CD8-positive, alpha-beta memory T cell (primary cell): ENCODE measurements around the gene DUSP12. TPM values are rescaled to one million over a fixed set of nuclear protein-coding genes. Genes with fewer than 3 reads are reported as not detected.

ENCODE experiments used
- CTCF ChIA-PET: fragments of 350-600 bp; sonication (Branson Sonifier 250); formaldehyde crosslinking; loops from one replicate; lab custom pipeline; 2021; ENCODE audit warnings: antibody characterized with exemption; lab: Charles Lee
- POLR2A ChIA-PET: fragments of 350-600 bp; sonication (Branson Sonifier 250); formaldehyde crosslinking; loops from one replicate; lab custom pipeline; 2021; ENCODE audit warnings: antibody characterized with exemption; lab: Charles Lee
- DNase-seq, 5 donors: peaks; one replicate each; pipeline versions ENCODE4 v3.0.0 to v3.0.0-alpha.2; 2020 to 2022; ENCODE audit warnings: mixed read lengths in 1 of 5
- H3K27ac ChIP-seq: one replicate; pipeline ENCODE4 v1.7.0; 2013; ENCODE audit warnings: low read depth, mild to moderate bottlenecking, low read length, moderate library complexity
- H3K27me3 ChIP-seq: 2 replicates; pipeline ENCODE4 v1.7.0; 2013; ENCODE audit warnings: low read length, mild to moderate bottlenecking; ENCODE audit not compliant: insufficient read depth, poor library complexity, severe bottlenecking
- H3K36me3 ChIP-seq: 2 replicates; pipeline ENCODE4 v1.7.0; 2013; ENCODE audit warnings: mild to moderate bottlenecking, low read length, moderate library complexity; ENCODE audit not compliant: insufficient read depth
- H3K4me1 ChIP-seq: 2 replicates; pipeline ENCODE4 v1.7.0; 2013; ENCODE audit warnings: mild to moderate bottlenecking, low read length, moderate library complexity; ENCODE audit not compliant: insufficient read depth
- H3K4me3 ChIP-seq: 2 replicates; pipeline ENCODE4 v1.7.0; 2013; ENCODE audit warnings: mild to moderate bottlenecking, low read length
- H3K9me3 ChIP-seq: 2 replicates; pipeline ENCODE4 v1.7.0; 2013; ENCODE audit warnings: mild to moderate bottlenecking, low read length
- H3K27ac Mint-ChIP-seq, 8 donors: one replicate each; pipeline ENCODE4 v1.8.0; 2020 to 2021; ENCODE audit warnings: mixed read lengths in 8 of 8, mild to moderate bottlenecking in 6 of 8, inconsistent platforms in 3 of 8, moderate library complexity in 3 of 8
- H3K27me3 Mint-ChIP-seq, 2 donors: one replicate each; pipeline ENCODE4 v1.8.0; 2020 to 2021; ENCODE audit warnings: mixed read lengths in 2 of 2, mild to moderate bottlenecking in 1 of 2, moderate library complexity in 1 of 2
- H3K36me3 Mint-ChIP-seq, 3 donors: one replicate each; pipeline ENCODE4 v1.8.0; 2020 to 2021; ENCODE audit warnings: mixed read lengths in 3 of 3, inconsistent platforms in 1 of 3, mild to moderate bottlenecking in 1 of 3
- H3K4me1 Mint-ChIP-seq, 3 donors: one replicate each; pipeline ENCODE4 v1.8.0; 2020 to 2021; ENCODE audit warnings: mixed read lengths in 3 of 3, inconsistent platforms in 1 of 3, mild to moderate bottlenecking in 1 of 3
- H3K4me3 Mint-ChIP-seq, 7 donors: one replicate each; pipeline ENCODE4 v1.8.0; 2020 to 2021; ENCODE audit warnings: mixed read lengths in 7 of 7, mild to moderate bottlenecking in 6 of 7, moderate library complexity in 4 of 7, inconsistent platforms in 2 of 7
- H3K9me3 Mint-ChIP-seq, 5 donors: one replicate each; pipeline ENCODE4 v1.8.0; 2020 to 2022; ENCODE audit warnings: mixed read lengths in 5 of 5, mild to moderate bottlenecking in 3 of 5, moderate library complexity in 2 of 5, inconsistent platforms in 1 of 5
- polyA plus RNA-seq: library from polyadenylated mRNA; unstranded; fragments of 300-500 nt; fragmentation: Illumina TruSeq; gene quantifications from one replicate; pipeline ENCODE4 v1.2.3, GENCODE V29; 2021
- total RNA-seq, 2 experiments: library from RNA; stranded (reverse); gene quantifications; one replicate each; pipeline ENCODE4 v1.2.3, GENCODE V29; 2021

DUSP12 gene
- total and polyA plus RNA-seq, 3 experiments from 2014 or later, result 39.7 to 59.5 (median 40.4) TPM

- H3K9me3 ChIP-seq, result no peaks in the 10 kb centered on the region
- H3K4me3 ChIP-seq, result no peak overlapping the region
- Mint-ChIP-seq H3K9me3 (no peaks in the 10 kb centered on the region), H3K27ac (peak overlapping the region in 1 of 8 donors; percentile 43), H3K4me3 (no peak overlapping the region), H3K4me1 (peaks cover 5 to 9% (median 6%) of the 10 kb centered on the region in 3 donors), H3K36me3 (peaks cover 0 to 80% (median 28%) of the 10 kb centered on the region in 3 donors), H3K27me3 (no peaks in the 10 kb centered on the region)
- H3K27ac ChIP-seq, result no peak overlapping the region
- H3K4me1 ChIP-seq, result no peaks in the 10 kb centered on the region
- no peak for DNase-seq
- no peaks in the 10 kb centered on the region for H3K27me3 ChIP-seq
- ChIA-PET CTCF (no interaction called here), POLR2A (no interaction called here)
- H3K36me3 ChIP-seq, result peaks cover 35% of the 10 kb centered on the region
These were observed 37.8 kb downstream of the DUSP12 start for GRCh38 chr1:161787355-161787754.

GRCh38 chr1:161790587-161791317 lies 41.2 kb downstream of the DUSP12 start:
- Mint-ChIP-seq H3K9me3 (no peaks in the 10 kb centered on the region), H3K4me1 (peaks cover 3 to 12% (median 10%) of the 10 kb centered on the region in 3 donors), H3K4me3 (no peak overlapping the region), H3K27ac (peak overlapping the region in 2 of 8 donors; percentile 4 to 54), H3K27me3 (no peaks in the 10 kb centered on the region), H3K36me3 (peaks cover 9 to 83% (median 29%) of the 10 kb centered on the region in 3 donors)
- Histone ChIP-seq H3K9me3 (no peaks in the 10 kb centered on the region), H3K27me3 (no peaks in the 10 kb centered on the region), H3K4me1 (no peaks in the 10 kb centered on the region), H3K36me3 (peaks cover 34% of the 10 kb centered on the region), H3K4me3 (no peak overlapping the region), H3K27ac (no peak overlapping the region)
- ChIA-PET POLR2A (no interaction called here), CTCF (no interaction called here)
- no peak for DNase-seq

DNA sequence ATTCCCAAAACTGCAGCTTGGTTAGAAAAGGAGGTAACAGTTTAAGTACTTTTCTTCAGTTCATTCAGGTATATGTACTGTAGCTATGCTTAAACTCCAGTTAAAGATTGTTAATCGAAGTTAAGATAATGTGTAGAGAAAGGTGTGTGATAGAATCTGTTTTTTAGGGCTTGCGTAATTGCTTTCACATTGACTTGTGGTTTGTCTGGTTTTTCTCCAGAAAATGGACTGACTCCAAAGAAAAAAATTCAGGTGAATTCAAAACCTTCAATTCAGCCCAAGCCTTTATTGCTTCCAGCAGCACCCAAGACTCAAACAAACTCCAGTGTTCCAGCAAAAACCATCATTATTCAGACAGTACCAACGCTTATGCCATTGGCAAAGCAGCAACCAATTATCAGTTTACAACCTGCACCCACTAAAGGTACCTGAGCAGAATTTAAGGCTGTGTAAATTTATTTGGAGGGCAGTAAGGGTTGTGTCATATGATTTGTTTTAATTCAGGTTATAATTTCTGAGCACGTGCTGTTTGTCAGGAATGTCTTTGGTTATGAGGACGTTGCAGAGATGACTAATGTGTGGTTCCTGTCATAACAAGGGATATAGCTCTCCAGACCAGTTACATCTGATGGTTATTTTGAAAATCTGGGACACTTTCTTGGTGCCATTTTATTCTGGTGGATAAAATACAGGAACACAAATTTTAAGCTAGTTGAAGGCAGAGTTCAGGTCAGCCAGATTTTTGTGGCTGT lies 42.5 kb downstream of the DUSP12 start:
- no peak for DNase-seq
- H3K27ac ChIP-seq, result no peak overlapping the region
- no peaks in the 10 kb centered on the region for H3K9me3 ChIP-seq
- H3K36me3 Mint-ChIP-seq, result peaks cover 9 to 82% (median 25%) of the 10 kb centered on the region in 3 donors
- POLR2A ChIA-PET, result no interaction called here
- CTCF ChIA-PET, result interaction anchor here (0.8 to 2.2 kb wide), 3 partner anchors 8 to 245 kb away, joined by 3 to 25 read pairs (median 4); no protein-coding TSS in a partner anchor
- no peaks in the 10 kb centered on the region for H3K27me3 Mint-ChIP-seq
- H3K36me3 ChIP-seq, result peaks cover 44% of the 10 kb centered on the region
- H3K4me1 Mint-ChIP-seq, result peaks cover 3 to 12% (median 10%) of the 10 kb centered on the region in 3 donors
- H3K27me3 ChIP-seq, result no peaks in the 10 kb centered on the region
- no peaks in the 10 kb centered on the region for H3K4me1 ChIP-seq
- H3K9me3 Mint-ChIP-seq, result no peaks in the 10 kb centered on the region
- H3K4me3 Mint-ChIP-seq, result no peak overlapping the region
- H3K4me3 ChIP-seq, result no peak overlapping the region
- no peak overlapping the region for H3K27ac Mint-ChIP-seq

- no peak overlapping the region for H3K27ac ChIP-seq
- peaks cover 9 to 85% (median 27%) of the 10 kb centered on the region in 3 donors for H3K36me3 Mint-ChIP-seq
- peak overlapping the region in 1 of 8 donors; percentile 39 for H3K27ac Mint-ChIP-seq
These were observed 43.2 kb downstream of the DUSP12 start for GRCh38 chr1:161792740-161793139.

GRCh38 chr1:161799792-161800191 lies 50.2 kb downstream of the DUSP12 start:
- ChIA-PET POLR2A (no interaction called here), CTCF (no interaction called here)
- Mint-ChIP-seq H3K4me1 (peaks cover 2 to 12% (median 3%) of the 10 kb centered on the region in 3 donors), H3K4me3 (no peak overlapping the region), H3K27me3 (no peaks in the 10 kb centered on the region), H3K36me3 (peaks cover 4 to 88% (median 33%) of the 10 kb centered on the region in 3 donors), H3K9me3 (no peaks in the 10 kb centered on the region), H3K27ac (no peak overlapping the region)
- DNase-seq, result no peak
- H3K27ac ChIP-seq, result no peak overlapping the region
- peaks cover 29% of the 10 kb centered on the region for H3K36me3 ChIP-seq
- no peaks in the 10 kb centered on the region for H3K9me3 ChIP-seq
- no peaks in the 10 kb centered on the region for H3K27me3 ChIP-seq
- no peak overlapping the region for H3K4me3 ChIP-seq
- no peaks in the 10 kb centered on the region for H3K4me1 ChIP-seq

More at GRCh38 chr1:161792740-161793139, 43.2 kb downstream of the DUSP12 start:
- CTCF ChIA-PET, result interaction anchor here (0.8 to 2.2 kb wide), 3 partner anchors 9 to 245 kb away, joined by 3 to 25 read pairs (median 4); no protein-coding TSS in a partner anchor
- Histone ChIP-seq H3K4me1 (no peaks in the 10 kb centered on the region), H3K4me3 (no peak overlapping the region), H3K9me3 (no peaks in the 10 kb centered on the region), H3K36me3 (peaks cover 46% of the 10 kb centered on the region), H3K27me3 (no peaks in the 10 kb centered on the region)
- DNase-seq, result peak in 2 of 5 donors; percentile 19 to 44
- Mint-ChIP-seq H3K4me3 (no peak overlapping the region), H3K9me3 (no peaks in the 10 kb centered on the region), H3K4me1 (peaks cover 3 to 12% (median 10%) of the 10 kb centered on the region in 3 donors), H3K27me3 (no peaks in the 10 kb centered on the region)
- POLR2A ChIA-PET, result no interaction called here

DNA sequence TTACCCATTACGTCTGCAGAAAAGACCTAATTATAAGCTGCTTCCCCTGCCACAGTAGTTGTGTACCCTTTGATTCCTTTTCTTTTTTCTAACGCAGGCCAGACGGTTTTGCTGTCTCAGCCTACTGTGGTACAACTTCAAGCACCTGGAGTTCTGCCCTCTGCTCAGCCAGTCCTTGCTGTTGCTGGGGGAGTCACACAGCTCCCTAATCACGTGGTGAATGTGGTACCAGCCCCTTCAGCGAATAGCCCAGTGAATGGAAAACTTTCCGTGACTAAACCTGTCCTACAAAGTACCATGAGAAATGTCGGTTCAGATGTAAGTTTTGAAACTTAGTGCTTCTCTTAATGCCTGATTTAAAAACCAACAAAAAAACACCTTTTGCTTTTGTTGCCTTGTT lies 52.4 kb downstream of the DUSP12 start:
- ChIA-PET CTCF (no interaction called here), POLR2A (no interaction called here)
- Mint-ChIP-seq H3K27me3 (no peaks in the 10 kb centered on the region), H3K27ac (peak overlapping the region in 3 of 8 donors; percentile 2 to 51 (median 15)), H3K36me3 (peaks cover 11 to 83% (median 35%) of the 10 kb centered on the region in 3 donors), H3K4me1 (peaks cover 2 to 19% (median 6%) of the 10 kb centered on the region in 3 donors), H3K9me3 (no peaks in the 10 kb centered on the region), H3K4me3 (no peak overlapping the region)
- no peak for DNase-seq
- Histone ChIP-seq H3K4me1 (no peaks in the 10 kb centered on the region), H3K36me3 (peaks cover 15% of the 10 kb centered on the region), H3K4me3 (no peak overlapping the region), H3K9me3 (no peaks in the 10 kb centered on the region), H3K27me3 (no peaks in the 10 kb centered on the region), H3K27ac (no peak overlapping the region)

- Mint-ChIP-seq H3K4me1 (peaks cover 2 to 19% (median 13%) of the 10 kb centered on the region in 3 donors), H3K36me3 (peaks cover 13 to 75% (median 26%) of the 10 kb centered on the region in 3 donors), H3K27ac (no peak overlapping the region), H3K4me3 (no peak overlapping the region), H3K9me3 (no peaks in the 10 kb centered on the region), H3K27me3 (no peaks in the 10 kb centered on the region)
- Histone ChIP-seq H3K4me3 (no peak overlapping the region), H3K4me1 (no peaks in the 10 kb centered on the region), H3K9me3 (no peaks in the 10 kb centered on the region), H3K36me3 (peaks cover 12% of the 10 kb centered on the region), H3K27me3 (no peaks in the 10 kb centered on the region), H3K27ac (no peak overlapping the region)
- ChIA-PET CTCF (no interaction called here), POLR2A (no interaction called here)
- DNase-seq, result no peak
These were observed 53.6 kb downstream of the DUSP12 start for GRCh38 chr1:161803181-161803580.
